ENCODE data around the gene KCMF1.

KCMF1 gene

DNA sequence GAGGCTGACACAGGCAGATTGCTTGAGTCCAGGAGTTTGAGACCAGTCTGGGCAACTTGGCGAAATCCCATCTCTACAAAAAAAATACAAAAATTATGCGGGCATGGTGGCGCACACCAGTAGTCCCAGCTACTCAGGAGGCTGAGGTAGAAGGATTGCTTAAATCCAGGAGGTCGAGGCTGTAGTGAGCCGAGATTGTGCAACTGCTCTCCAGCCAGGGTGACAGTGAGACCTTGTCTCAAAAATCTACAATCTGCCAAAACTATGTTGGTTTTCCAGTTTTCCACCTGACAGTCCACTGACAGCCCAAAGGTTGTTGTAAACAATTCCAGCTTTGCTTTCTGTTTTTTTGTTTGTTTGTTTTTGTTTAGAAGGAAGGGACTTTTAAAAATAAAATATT lies 51.3 kb downstream of the KCMF1 start:
- no peak for DNase-seq (ENCODE audit: low read depth)

DNA sequence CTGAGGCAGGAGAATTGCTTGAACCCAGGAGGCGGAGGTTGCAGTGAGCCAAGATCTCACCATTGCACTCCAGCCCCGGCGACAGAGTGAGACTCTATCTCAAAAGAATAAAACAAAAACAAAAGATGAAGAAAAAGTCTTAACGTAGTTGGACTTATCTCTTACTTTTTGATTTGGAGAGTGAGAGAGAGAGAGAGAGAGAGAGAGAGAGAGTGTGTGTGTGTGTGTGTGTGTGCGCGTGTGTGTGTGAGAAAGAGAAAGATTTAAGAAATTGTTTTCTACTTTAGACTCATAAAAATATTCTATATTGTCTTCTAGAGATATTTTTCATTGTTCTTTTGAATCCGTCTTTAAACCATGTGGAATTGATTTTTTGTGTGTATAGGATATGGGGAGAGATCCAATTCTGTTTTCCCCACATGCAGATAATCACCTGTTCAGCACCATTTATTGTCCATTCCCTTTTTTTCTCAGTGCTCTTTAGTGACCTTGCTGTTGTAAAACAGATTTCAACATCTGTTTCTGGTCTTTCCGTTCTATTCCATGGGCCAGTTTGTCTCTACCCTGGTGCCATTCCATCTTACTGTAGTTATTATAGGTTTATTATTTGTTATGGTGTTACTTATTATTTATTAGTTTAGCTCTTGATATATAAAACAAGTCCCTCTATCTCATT lies 53.5 kb downstream of the KCMF1 start:
- no peak for DNase-seq (ENCODE audit: low read depth)

- DNase-seq (ENCODE audit: low read depth) = no peak
Observed at GRCh38 chr2:85032621-85033020, 61.7 kb downstream of the KCMF1 start.

DNA sequence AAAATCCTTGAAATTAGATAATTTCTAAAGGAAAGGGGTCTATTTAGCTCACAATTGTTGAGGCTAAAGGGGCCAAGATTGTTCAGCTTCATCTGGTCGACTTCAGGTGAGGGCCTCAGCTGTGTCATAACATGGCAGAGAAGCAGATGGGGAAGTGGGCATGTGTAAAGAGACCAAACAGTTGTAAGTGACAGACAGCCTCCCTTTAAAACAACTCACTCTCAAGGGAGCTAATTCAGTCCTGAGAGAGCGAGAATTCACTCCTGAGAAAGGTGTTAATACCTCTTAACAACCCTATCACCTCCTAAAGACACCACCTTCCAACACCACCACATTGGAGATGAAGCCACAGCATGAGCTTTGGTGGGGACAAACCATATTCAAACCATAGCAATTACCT lies 62.4 kb downstream of the KCMF1 start:
- DNase-seq (ENCODE audit: low read depth) = no peak

DNA sequence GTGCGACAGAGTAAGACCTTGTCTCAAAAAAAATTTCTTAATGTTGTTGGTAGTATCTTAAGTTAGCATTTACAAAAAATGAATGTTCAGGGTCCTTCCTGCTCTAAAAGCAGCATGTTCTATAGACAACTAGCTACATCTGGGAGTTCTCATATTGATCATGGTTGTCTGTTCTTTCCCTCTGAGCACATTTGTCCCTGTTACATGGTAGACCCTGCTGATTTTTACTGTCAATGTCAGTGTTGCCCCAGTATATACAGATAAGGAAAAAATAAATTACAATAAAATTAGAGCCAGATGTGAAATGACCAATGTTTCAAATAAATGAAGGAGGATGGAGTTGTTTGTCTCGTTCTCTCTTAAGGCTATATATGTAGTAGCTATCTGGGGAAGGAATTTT lies 63.2 kb downstream of the KCMF1 start:
- no peak for DNase-seq (ENCODE audit: low read depth)

- no peak for DNase-seq (ENCODE audit: low read depth)
Observed at GRCh38 chr2:85037622-85038021, 66.7 kb downstream of the KCMF1 start.

DNA sequence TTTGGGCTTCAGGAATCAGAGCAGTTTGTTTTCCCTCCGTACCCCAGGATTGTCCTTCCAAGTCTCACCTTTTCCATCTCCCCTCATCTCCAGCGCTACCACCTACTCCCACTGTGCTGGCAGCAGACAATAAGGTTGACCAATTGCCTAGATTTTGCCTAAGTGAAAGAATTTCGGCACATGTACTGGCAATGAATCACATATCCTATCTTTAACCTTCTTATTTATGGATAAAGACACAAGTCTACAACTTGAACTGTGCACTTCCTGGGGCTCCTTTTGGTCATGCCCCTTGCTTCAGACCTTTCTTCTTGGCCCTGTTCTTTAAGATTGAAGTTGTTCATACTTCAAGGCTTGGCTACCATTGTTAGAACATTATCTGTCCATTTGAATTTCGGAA lies 71.4 kb downstream of the KCMF1 start:
- DNase-seq (ENCODE audit: low read depth) = no peak

DNA sequence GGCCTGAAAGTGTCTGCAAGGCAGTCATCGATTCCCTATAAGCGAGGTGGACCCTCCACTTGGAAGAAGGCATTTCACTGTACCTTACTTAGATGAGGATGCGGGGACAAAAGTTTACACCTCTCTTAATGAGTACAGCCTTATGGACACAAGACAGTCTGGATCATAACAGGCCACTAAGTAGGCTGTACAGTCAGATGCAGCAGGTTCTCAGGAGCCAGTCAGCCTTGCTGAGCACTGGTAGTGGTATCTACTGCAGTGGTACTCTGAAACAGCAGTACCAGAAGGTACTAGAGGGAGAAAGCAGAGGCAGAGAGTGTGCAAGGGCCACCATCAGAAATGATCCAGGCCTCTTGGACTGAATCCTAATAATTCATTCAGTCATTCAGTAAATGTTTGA lies 77.6 kb downstream of the KCMF1 start:
- no peak for DNase-seq (ENCODE audit: low read depth)

DNA sequence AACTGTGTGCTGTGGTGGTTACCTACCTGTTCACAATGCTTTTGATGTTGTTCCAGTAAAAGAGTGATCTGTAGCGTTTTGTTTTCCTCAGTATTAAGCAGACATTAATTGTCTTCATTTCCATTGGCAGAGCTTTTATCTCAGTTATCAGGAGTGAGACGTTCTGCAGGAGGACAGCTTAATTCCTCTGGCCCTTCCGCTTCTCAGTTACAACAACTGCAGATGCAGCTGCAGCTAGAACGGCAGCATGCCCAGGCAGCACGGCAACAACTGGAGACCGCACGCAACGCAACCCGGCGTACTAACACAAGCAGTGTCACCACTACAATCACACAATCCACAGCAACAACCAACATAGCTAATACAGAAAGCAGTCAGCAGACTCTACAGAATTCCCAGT lies 78.3 kb downstream of the KCMF1 start:
- DNase-seq (ENCODE audit: low read depth) = no peak

DNA sequence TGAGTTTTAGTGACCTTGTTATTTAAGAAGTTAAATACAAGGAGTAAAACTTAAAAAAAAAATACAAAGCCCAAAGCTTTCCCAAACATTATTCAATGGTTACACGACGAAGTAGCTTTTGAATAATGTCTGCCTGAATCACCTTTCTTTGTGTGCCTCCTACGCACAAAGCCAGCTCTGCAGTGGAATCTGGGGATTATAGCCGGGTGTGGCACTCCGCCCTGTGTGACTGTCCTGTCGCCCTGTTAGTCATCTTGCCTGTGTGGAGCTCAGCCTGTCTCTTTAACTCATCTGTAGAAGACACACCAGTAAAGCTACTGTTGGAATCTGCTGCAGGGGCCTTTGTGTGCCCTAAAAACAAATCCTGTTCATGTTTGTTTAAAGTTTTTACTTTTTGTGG lies 82.8 kb downstream of the KCMF1 start:
- no peak for DNase-seq (ENCODE audit: low read depth)

GRCh38 chr2:85057226-85057962 lies 86.4 kb downstream of the KCMF1 start:
- DNase-seq (ENCODE audit: low read depth) = no peak

GRCh38 chr2:85061896-85062295 lies 90.9 kb downstream of the KCMF1 start:
- no peak for DNase-seq (ENCODE audit: low read depth)

GRCh38 chr2:85062565-85062964 lies 91.6 kb downstream of the KCMF1 start:
- DNase-seq (ENCODE audit: low read depth) = no peak

GRCh38 chr2:85063981-85064599 lies 93.1 kb downstream of the KCMF1 start:
- no peak for DNase-seq (ENCODE audit: low read depth)

DNA sequence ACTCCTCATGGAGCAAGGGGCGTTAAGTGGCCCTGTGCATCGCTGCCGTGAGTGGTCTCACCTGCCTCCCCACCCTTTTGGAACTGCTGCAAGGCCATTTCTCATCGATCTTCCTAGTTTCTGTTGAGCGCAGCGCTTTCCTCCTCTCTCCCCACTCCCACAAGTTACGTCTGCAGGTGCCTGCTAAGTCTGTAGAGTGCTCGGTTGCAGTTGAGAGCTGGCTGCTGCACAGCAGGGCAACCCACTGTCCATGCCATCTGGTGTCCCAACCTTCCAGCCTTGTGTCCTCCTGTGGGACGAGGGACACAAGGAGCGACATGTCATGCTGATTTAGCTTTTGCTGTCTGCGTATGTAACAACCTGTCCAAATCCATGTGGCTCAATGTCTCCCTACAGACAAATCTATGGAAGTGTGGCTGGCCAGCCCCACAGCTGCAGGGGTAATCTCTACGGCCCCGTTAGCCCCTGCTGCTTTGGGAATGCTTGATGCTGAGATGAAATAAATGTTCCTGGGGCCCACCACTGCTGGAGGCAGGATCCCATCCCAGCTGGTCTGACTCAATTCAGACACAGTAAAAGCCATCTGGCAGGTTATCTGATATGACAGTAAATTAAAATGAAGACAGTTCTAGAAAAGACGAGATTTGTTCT lies 94.1 kb downstream of the KCMF1 start:
- DNase-seq (ENCODE audit: low read depth) = no peak

DNA sequence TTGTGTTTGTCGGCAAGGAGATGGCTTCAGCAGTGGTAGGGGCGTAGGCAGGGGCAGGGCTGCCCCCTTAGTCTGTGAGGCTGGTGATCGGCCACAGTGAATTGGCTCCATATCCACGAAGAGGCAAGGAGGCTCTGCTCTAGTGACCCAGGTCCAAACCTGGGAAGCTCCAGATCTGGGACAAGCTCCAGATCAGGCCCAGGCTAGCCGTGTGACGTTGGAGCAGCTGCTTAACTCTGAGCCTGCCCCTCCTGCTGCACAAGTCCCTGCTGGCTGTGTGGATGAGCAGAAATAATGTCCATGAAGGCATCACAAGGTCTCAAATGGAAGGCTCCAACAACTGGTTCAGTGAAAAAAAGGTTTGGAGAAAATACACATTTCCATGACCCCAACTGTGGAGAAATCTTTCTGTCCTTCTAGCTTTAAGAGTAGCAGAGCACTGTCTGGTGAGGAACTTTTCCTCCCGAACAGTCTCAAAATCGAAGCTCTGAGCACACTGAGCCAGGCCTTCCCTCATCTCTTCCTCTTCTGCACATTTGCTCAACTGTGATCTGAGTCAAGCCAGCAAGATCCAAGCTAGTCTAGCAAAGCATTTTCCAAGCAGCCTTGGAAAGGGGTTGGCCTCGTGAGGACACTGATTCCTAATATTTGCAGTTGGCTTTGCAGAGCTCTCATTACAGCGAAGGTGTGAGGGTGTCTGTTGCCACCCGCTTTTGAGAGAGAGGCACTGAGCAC lies 95.2 kb downstream of the KCMF1 start:
- no peak for DNase-seq (ENCODE audit: low read depth)

DNA sequence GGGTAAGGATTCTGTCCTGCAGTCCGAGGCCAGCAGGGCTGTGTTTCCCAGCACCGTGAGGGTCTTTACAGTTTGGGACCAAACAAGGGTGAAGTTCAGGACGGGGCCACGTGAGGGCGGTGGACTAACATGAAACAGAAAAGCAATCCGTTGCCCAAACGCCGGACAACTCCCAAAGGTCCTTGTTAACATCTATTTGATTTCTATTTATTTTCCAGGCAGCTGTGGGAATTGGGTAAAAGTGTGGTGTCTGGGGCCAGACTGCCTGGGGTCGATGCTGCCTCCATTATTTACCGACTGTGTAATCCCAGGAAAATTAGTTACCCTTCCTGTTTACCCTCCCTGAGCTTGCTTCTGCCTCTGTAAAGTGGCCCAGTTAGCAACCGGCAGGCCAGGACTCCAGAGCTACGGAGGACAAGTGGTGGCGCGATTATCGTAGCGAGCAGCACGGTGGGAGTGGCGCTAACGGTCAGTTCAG lies 96.0 kb downstream of the KCMF1 start:
- DNase-seq (ENCODE audit: low read depth) = no peak

- no peak for DNase-seq (ENCODE audit: low read depth)
Observed at GRCh38 chr2:85071096-85071495, 100.1 kb downstream of the KCMF1 start.

- no peak for DNase-seq (ENCODE audit: low read depth)
Observed at GRCh38 chr2:85073033-85073432, 102.1 kb downstream of the KCMF1 start.

DNA sequence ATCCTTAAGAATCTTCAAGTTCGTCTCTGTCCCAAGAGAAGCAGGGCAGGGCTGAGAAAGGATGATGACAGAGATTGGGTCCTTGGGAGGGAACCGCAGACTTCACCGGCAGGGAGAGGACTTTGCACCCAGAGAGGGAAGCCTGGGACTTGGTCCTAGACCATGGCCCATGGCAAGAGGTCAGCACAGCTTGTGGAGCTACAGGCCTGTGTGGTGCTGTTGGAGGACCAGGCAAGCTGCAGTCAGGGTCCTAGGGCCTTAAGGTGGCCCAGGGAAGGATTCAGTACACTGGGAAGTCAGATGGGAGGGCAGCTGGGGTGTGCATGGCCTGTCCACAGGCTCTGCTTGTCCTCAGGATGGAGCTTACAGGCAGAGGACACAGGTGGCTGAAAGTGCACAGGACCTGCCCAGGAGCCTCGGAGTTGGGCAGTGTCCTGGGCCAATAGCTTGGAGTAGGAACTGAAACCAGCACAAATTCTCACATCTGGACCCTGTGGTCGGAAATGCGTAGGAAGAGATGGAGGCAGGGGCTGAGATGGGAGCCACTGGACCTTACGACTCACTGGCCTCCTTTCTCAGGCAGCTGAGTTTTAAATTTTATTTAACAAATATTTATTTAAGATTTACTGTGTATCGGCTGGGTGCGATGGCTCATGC lies 105.8 kb downstream of the KCMF1 start:
- DNase-seq (ENCODE audit: low read depth) = no peak

GRCh38 chr2:85077859-85078419 lies 107.0 kb downstream of the KCMF1 start:
- no peak for DNase-seq (ENCODE audit: low read depth)
